ENCODE measurements around the gene ERBB2.

ERBB2 gene

DNA sequence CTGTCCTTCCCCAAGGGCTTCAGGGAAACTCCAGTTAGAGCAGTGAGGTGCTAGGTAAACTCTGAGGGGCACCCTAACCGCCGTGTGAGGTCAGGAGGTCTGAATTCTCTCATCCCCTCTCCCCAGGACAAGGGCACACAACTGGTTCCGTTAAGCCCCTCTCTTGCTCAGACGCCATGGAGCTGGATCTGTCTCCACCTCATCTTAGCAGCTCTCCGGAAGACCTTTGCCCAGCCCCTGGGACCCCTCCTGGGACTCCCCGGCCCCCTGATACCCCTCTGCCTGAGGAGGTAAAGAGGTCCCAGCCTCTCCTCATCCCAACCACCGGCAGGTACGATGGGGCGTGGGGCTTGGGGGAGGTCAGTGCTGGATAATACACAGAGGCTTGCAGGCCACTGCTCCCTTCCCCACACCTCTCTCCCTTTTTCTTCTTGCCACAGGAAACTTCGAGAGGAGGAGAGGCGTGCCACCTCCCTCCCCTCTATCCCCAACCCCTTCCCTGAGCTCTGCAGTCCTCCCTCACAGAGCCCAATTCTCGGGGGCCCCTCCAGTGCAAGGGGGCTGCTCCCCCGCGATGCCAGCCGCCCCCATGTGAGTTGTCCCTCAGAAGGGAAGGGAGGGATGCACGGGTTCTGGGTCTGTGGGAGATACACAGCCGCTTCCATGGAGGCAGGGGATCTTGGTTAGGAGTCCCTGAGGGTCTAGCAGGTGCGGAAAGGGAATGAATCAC is 42.4 kb downstream of the ERBB2 start:
- TF ChIP-seq, protein P1, sequence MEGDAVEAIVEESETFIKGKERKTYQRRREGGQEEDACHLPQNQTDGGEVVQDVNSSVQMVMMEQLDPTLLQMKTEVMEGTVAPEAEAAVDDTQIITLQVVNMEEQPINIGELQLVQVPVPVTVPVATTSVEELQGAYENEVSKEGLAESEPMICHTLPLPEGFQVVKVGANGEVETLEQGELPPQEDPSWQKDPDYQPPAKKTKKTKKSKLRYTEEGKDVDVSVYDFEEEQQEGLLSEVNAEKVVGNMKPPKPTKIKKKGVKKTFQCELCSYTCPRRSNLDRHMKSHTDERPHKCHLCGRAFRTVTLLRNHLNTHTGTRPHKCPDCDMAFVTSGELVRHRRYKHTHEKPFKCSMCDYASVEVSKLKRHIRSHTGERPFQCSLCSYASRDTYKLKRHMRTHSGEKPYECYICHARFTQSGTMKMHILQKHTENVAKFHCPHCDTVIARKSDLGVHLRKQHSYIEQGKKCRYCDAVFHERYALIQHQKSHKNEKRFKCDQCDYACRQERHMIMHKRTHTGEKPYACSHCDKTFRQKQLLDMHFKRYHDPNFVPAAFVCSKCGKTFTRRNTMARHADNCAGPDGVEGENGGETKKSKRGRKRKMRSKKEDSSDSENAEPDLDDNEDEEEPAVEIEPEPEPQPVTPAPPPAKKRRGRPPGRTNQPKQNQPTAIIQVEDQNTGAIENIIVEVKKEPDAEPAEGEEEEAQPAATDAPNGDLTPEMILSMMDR (IDR thresholded peaks at IDR 0.05; ENCODE audit: low read depth, low read length, missing control alignments), result no peak
- in situ Hi-C loops (cut with HindIII; ENCODE audit: low pct_ligation_motif_present, low sequenced_read_pairs), result no loop called here
- no peak for DNase-seq
- Histone ChIP-seq H3K27me3 (replicated peaks) (no peaks in the 10 kb centered on the region), H3K27ac (no peak overlapping the region), H3K36me3 (replicated peaks) (no peaks in the 10 kb centered on the region), H3K4me3 (ENCODE audit: low read depth, low read length) (no peak overlapping the region)

DNA sequence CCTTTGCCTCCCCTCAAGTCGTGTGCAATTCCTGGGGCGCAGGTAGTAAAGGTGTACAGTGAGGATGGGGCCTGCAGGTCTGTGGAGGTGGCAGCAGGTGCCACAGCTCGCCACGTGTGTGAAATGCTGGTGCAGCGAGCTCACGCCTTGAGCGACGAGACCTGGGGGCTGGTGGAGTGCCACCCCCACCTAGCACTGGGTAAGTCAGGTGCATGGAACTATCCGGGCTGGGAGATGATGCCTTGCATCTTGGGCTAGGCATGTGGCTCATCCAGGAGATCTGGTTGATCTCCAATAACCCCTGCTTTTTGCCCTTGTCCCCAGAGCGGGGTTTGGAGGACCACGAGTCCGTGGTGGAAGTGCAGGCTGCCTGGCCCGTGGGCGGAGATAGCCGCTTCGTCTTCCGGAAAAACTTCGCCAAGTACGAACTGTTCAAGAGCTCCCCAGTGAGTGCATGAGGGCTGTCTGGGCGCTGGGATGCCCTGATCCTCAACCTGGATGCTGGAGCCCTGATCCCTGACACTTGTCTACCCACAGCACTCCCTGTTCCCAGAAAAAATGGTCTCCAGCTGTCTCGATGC is 43.1 kb downstream of the ERBB2 start:
- TF ChIP-seq, protein P1 (IDR thresholded peaks at IDR 0.05; ENCODE audit: low read depth, low read length, missing control alignments), result no peak
- no peaks in the 10 kb centered on the region for H3K36me3 ChIP-seq (replicated peaks)
- no peak overlapping the region for H3K27ac ChIP-seq
- in situ Hi-C loops (cut with HindIII; ENCODE audit: low pct_ligation_motif_present, low sequenced_read_pairs), result no loop called here
- no peaks in the 10 kb centered on the region for H3K27me3 ChIP-seq (replicated peaks)
- H3K4me3 ChIP-seq (ENCODE audit: low read depth, low read length), result no peak overlapping the region
- DNase-seq, result no peak

DNA sequence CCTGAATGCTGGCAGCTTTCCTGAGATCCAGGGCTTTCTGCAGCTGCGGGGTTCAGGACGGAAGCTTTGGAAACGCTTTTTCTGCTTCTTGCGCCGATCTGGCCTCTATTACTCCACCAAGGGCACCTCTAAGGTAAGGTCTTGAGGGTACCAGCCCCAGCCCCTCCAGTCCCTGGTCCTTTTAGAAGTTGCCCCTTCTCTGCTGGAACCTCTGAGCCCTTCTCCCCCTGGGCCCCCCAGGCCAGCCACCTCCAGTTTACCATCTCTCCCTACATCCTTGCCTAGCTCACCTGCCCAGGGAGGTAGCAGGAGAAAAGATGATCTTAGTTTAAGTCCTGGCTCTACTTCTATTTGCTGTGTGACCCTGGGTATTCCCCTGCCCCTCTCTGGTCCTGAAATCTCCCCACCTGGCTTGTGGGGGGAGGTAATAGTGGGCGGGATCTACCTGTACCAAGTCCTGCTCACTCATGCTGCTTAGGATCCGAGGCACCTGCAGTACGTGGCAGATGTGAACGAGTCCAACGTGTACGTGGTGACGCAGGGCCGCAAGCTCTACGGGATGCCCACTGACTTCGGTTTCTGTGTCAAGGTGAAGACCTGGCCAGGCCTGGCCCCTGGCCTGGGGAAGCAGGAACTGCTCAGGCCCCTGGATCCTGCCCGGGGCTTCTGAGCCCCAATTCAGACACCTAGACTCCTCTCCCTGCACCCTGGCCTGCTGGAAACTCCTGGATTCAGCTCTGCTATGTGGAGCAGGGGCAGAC is 44.4 kb downstream of the ERBB2 start:
- H3K4me3 ChIP-seq (ENCODE audit: low read depth, low read length), result no peak overlapping the region
- H3K27ac ChIP-seq, result no peak overlapping the region
- no peaks in the 10 kb centered on the region for H3K36me3 ChIP-seq (replicated peaks)
- TF ChIP-seq, protein P1 (IDR thresholded peaks at IDR 0.05; ENCODE audit: low read depth, low read length, missing control alignments), result no peak
- no peaks in the 10 kb centered on the region for H3K27me3 ChIP-seq (replicated peaks)
- DNase-seq, result no peak
- in situ Hi-C loops (cut with HindIII; ENCODE audit: low pct_ligation_motif_present, low sequenced_read_pairs), result no loop called here

DNA sequence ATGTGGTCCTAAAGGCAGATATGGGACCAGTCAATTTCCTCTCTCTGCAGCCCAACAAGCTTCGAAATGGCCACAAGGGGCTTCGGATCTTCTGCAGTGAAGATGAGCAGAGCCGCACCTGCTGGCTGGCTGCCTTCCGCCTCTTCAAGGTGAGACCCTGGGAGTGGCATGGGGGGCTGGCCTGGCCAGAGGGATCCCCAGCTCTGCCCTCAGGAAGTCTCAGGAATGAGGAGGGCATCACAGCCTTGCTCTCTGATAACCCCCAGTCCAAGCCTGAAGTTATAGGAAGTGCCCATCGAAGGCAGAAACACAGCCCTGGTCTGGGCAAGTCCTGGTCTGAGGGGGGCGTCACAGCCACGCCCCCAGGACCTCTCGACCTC is 45.0 kb downstream of the ERBB2 start:
- Histone ChIP-seq H3K27ac (no peak overlapping the region), H3K36me3 (replicated peaks) (no peaks in the 10 kb centered on the region), H3K27me3 (replicated peaks) (no peaks in the 10 kb centered on the region), H3K4me3 (ENCODE audit: low read depth, low read length) (no peak overlapping the region)
- DNase-seq, result no peak
- TF ChIP-seq, protein P1 (IDR thresholded peaks at IDR 0.05; ENCODE audit: low read depth, low read length, missing control alignments), result peak; percentile 23
- in situ Hi-C loops (cut with HindIII; ENCODE audit: low pct_ligation_motif_present, low sequenced_read_pairs), result no loop called here

DNA sequence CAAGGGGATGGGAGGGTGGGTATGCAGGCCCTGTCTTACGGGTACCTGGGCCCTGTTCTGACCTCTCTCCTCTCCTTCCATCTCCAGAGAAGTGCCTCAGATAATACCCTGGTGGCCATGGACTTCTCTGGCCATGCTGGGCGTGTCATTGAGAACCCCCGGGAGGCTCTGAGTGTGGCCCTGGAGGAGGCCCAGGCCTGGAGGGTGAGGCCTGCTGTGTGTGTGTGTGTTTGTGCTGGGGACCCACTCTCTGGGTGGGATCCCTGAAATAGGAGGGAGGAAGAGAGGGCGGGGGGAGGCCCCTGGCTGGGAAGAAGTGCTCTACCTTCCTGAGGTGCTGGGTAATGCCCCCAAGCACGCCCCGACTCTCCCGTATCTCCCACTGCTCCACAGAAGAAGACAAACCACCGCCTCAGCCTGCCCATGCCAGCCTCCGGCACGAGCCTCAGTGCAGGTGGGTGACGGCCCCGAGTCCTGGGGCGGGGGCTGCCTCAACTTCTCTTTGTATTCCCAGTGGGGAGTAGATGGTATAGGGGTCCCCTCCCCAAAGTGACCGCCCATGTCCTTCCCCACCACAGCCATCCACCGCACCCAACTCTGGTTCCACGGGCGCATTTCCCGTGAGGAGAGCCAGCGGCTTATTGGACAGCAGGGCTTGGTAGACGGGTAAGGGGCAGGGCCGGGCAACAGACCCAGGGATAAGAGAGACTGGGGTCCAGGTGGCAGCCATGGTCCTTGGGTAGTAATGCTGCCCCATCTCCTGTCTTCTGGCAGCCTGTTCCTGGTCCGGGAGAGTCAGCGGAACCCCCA is 45.7 kb downstream of the ERBB2 start:
- Histone ChIP-seq H3K27me3 (replicated peaks) (no peaks in the 10 kb centered on the region), H3K4me3 (ENCODE audit: low read depth, low read length) (no peak overlapping the region), H3K27ac (no peak overlapping the region), H3K36me3 (replicated peaks) (no peaks in the 10 kb centered on the region)
- in situ Hi-C loops (cut with HindIII; ENCODE audit: low pct_ligation_motif_present, low sequenced_read_pairs), result no loop called here
- TF ChIP-seq, protein P1 (IDR thresholded peaks at IDR 0.05; ENCODE audit: low read depth, low read length, missing control alignments), result no peak
- no peak for DNase-seq
